OCI-LY1 (cell line): ENCODE data around the gene TMEM229B.

Source experiments
- CTCF ChIP-seq: fragments of 200-600 bp; sonication (generic), shearing (Covaris generic); IDR thresholded peaks from 2 replicates; pipeline ENCODE4 v1.5.1; 2017; ENCODE audit warnings: mild to moderate bottlenecking, antibody characterized with exemption, low read length, moderate library complexity, mixed read lengths
- EZH2 ChIP-seq: fragments of 200-600 bp; sonication (generic), shearing (Covaris generic); IDR thresholded peaks from 2 replicates; pipeline ENCODE4 v1.8.0; 2017; ENCODE audit warnings: borderline replicate concordance, mixed run types, mild to moderate bottlenecking, antibody characterized with exemption, low read length, moderate library complexity, mixed read lengths

- TF ChIP-seq CTCF: no peak
- no peak for TF ChIP-seq EZH2
Observed at GRCh38 chr14:67493092-67493717, 4.7 kb upstream of the TMEM229B start.
